ENCODE measurements around the gene TLE4. TPM values are rescaled to one million over a fixed set of nuclear protein-coding genes. Genes with fewer than 3 reads are reported as not detected.

The TLE4 gene
- polyA plus RNA-seq, 1 of the 3 experiments (the other 2 are of a cell fraction) = 40.4 TPM

DNA sequence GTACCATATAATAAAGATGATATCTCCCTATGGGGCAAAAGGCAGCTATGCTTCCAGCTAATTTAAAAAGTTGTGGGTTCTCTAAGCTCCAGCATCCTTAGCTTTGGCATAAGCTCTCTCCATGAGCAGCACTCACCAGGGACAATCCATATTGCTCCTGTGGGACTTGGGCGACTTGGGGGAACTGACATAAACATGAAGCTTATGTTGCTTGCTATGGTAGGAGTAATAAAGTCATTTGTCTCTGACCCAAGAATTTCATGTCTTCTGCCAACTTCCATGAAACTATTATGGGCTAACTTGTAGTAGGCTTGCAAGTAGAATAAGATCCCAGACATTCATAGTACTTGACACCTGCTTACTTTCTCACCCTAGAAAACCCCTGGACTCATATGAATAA, 36.2 kb upstream of the TLE4 start:
- 67% methylated on average over 1 of the region's 1 CpG for WGBS (ENCODE audit: low lambda C conversion rate)
- Histone ChIP-seq H3K4me3 (ENCODE audit: low read depth in 2 of 2, low read length in 1 of 2) (no peak overlapping the region), H3K4me2 (no peak overlapping the region), H3F3A (replicated peaks; ENCODE audit: insufficient read depth) (no peaks in the 10 kb centered on the region), H3K9me2 (no peaks in the 10 kb centered on the region), H3K27me3 (ENCODE audit: insufficient read depth) (no peaks in the 10 kb centered on the region), H3K9ac (no peak overlapping the region), H3K79me2 (ENCODE audit: insufficient read depth) (no peaks in the 10 kb centered on the region), H2AFZ (ENCODE audit: low read depth) (no peak overlapping the region), H3K9me3 (no peaks in the 10 kb centered on the region), H3K4me1 (ENCODE audit: control insufficient read depth in 1 of 2, insufficient read depth in 2 of 2, low read depth in 1 of 2, low read length in 1 of 2) (no peaks in the 10 kb centered on the region), H3K36me3 (replicated peaks in 1 of 2; ENCODE audit: control insufficient read depth in 1 of 2, insufficient read depth in 2 of 2, low read length in 1 of 2) (no peaks in the 10 kb centered on the region), H4K20me1 (ENCODE audit: insufficient read depth) (no peaks in the 10 kb centered on the region), H3K27ac (ENCODE audit: low read depth in 2 of 2, low read length in 1 of 2) (no peak overlapping the region)
- TF ChIP-seq RCOR1 (IDR thresholded peaks at IDR 0.05; ENCODE audit: low read length) (no peak), CTCF (IDR thresholded peaks at IDR 0.05) (no peak), SIN3A (IDR thresholded peaks at IDR 0.05; ENCODE audit: borderline replicate concordance, low read depth, low read length) (no peak), FOXM1 (IDR thresholded peaks at IDR 0.05; ENCODE audit: low read depth) (no peak), FOSL2 (IDR thresholded peaks at IDR 0.05; ENCODE audit: borderline replicate concordance, low read depth) (no peak), NFIC (IDR thresholded peaks at IDR 0.05; ENCODE audit: borderline replicate concordance) (no peak)
- TF ChIP-seq, protein P1, sequence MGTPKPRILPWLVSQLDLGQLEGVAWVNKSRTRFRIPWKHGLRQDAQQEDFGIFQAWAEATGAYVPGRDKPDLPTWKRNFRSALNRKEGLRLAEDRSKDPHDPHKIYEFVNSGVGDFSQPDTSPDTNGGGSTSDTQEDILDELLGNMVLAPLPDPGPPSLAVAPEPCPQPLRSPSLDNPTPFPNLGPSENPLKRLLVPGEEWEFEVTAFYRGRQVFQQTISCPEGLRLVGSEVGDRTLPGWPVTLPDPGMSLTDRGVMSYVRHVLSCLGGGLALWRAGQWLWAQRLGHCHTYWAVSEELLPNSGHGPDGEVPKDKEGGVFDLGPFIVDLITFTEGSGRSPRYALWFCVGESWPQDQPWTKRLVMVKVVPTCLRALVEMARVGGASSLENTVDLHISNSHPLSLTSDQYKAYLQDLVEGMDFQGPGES (IDR thresholded peaks at IDR 0.05; ENCODE audit: low read depth, low read length) = no peak
- ChIA-PET CTCF (no interaction called here), POLR2A (no interaction called here)
- DNase-seq = no peak

GRCh38 chr9:79537838-79538237, 33.9 kb upstream of the TLE4 start:
- H3K27ac ChIP-seq (ENCODE audit: low read depth in 2 of 2, low read length in 1 of 2) = no peak overlapping the region
- POLR2A ChIA-PET = no interaction called here
- H3K4me1 ChIP-seq (ENCODE audit: control insufficient read depth in 1 of 2, insufficient read depth in 2 of 2, low read depth in 1 of 2, low read length in 1 of 2) = no peaks in the 10 kb centered on the region
- H3K9me2 ChIP-seq = no peaks in the 10 kb centered on the region
- 61% methylated on average over 2 of the region's 2 CpGs for WGBS (ENCODE audit: low lambda C conversion rate)
- no peaks in the 10 kb centered on the region for H3F3A ChIP-seq (replicated peaks; ENCODE audit: insufficient read depth)
- no peaks in the 10 kb centered on the region for H3K36me3 ChIP-seq (replicated peaks in 1 of 2; ENCODE audit: control insufficient read depth in 1 of 2, insufficient read depth in 2 of 2, low read length in 1 of 2)
- no peak overlapping the region for H2AFZ ChIP-seq (ENCODE audit: low read depth)
- H3K27me3 ChIP-seq (ENCODE audit: insufficient read depth) = no peaks in the 10 kb centered on the region
- no peak overlapping the region for H3K4me3 ChIP-seq (ENCODE audit: low read depth in 2 of 2, low read length in 1 of 2)
- H4K20me1 ChIP-seq (ENCODE audit: insufficient read depth) = no peaks in the 10 kb centered on the region
- H3K9ac ChIP-seq = no peak overlapping the region
- CTCF ChIA-PET = no interaction called here
- DNase-seq = no peak
- no peaks in the 10 kb centered on the region for H3K9me3 ChIP-seq
- H3K4me2 ChIP-seq = no peak overlapping the region
- no peaks in the 10 kb centered on the region for H3K79me2 ChIP-seq (ENCODE audit: insufficient read depth)
- TF ChIP-seq RXRA (IDR thresholded peaks at IDR 0.05; ENCODE audit: borderline replicate concordance, low read depth) = no peak
- TF ChIP-seq, protein P2, sequence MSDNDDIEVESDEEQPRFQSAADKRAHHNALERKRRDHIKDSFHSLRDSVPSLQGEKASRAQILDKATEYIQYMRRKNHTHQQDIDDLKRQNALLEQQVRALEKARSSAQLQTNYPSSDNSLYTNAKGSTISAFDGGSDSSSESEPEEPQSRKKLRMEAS (IDR thresholded peaks at IDR 0.05; ENCODE audit: low read depth) = no peak
- no peak for TF ChIP-seq REST (IDR thresholded peaks at IDR 0.05; ENCODE audit: low read depth, low read length)
- TF ChIP-seq ELF1 (IDR thresholded peaks at IDR 0.05) = no peak
- TF ChIP-seq SMC3 (IDR thresholded peaks at IDR 0.05; ENCODE audit: low read depth, low read length) = no peak
- TF ChIP-seq, protein P3, sequence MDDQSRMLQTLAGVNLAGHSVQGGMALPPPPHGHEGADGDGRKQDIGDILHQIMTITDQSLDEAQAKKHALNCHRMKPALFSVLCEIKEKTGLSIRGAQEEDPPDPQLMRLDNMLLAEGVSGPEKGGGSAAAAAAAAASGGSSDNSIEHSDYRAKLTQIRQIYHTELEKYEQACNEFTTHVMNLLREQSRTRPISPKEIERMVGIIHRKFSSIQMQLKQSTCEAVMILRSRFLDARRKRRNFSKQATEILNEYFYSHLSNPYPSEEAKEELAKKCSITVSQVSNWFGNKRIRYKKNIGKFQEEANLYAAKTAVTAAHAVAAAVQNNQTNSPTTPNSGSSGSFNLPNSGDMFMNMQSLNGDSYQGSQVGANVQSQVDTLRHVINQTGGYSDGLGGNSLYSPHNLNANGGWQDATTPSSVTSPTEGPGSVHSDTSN (IDR thresholded peaks at IDR 0.05) = no peak
- no peak for TF ChIP-seq YY1 (IDR thresholded peaks at IDR 0.05; ENCODE audit: low read depth)
- no peak for TF ChIP-seq GATA2 (CRISPR knock-in tag; IDR thresholded peaks at IDR 0.05)
- TF ChIP-seq RFX5 (IDR thresholded peaks at IDR 0.05; ENCODE audit: low read length) = no peak
- no peak for TF ChIP-seq MXI1 (IDR thresholded peaks at IDR 0.05; ENCODE audit: low read depth, low read length)
- TF ChIP-seq USF2 (IDR thresholded peaks at IDR 0.05; ENCODE audit: borderline replicate concordance, low read depth, low read length) = no peak
- no peak for TF ChIP-seq RCOR1 (IDR thresholded peaks at IDR 0.05; ENCODE audit: low read length)
- no peak for TF ChIP-seq GABPA (IDR thresholded peaks at IDR 0.05; ENCODE audit: low read depth)
- no peak for TF ChIP-seq POLR2AphosphoS5 (IDR thresholded peaks at IDR 0.05; ENCODE audit: low read depth, low read length)
- TF ChIP-seq SIN3A (IDR thresholded peaks at IDR 0.05; ENCODE audit: borderline replicate concordance, low read depth, low read length) = no peak
- TF ChIP-seq CHD2 (IDR thresholded peaks at IDR 0.05; ENCODE audit: low read length, partially characterized antibody) = no peak

Data from SK-N-SH (cell line).